AG04449 (cell line): Measurements from ENCODE around the gene ZNF789.

Source experiments
- CTCF ChIA-PET: fragments of 350-600 bp; formaldehyde crosslinking; extraction: SDS; loops from one replicate; lab custom pipeline; 2021; ENCODE audit warnings: antibody characterized with exemption; lab: Yijun Ruan, JAX
- POLR2A ChIA-PET: fragments of 400-600, 350-600 bp; formaldehyde crosslinking; extraction: SDS; loops from one replicate; lab custom pipeline; 2020; ENCODE audit warnings: antibody characterized with exemption, inconsistent platforms; lab: Yijun Ruan, JAX
- DNase-seq: peaks from one replicate; pipeline ENCODE4 v3.0.0-alpha.2; 2010; ENCODE audit warnings: low read depth, low spot score
- H3K4me3 ChIP-seq: 2 replicates; pipeline ENCODE4 v1.5.1; 2011; ENCODE audit warnings: low read depth, mild to moderate bottlenecking, control low read depth, low read length
- TF ChIP-seq, protein P1 (sequence below): IDR thresholded peaks from one replicate; pipeline ENCODE4 v1.5.1; 2011; ENCODE audit warnings: mild to moderate bottlenecking, moderate library complexity, low read length, control low read depth, inconsistent platforms; ENCODE audit not compliant: insufficient read depth; ENCODE audit errors: missing control alignments

The ZNF789 gene

DNA sequence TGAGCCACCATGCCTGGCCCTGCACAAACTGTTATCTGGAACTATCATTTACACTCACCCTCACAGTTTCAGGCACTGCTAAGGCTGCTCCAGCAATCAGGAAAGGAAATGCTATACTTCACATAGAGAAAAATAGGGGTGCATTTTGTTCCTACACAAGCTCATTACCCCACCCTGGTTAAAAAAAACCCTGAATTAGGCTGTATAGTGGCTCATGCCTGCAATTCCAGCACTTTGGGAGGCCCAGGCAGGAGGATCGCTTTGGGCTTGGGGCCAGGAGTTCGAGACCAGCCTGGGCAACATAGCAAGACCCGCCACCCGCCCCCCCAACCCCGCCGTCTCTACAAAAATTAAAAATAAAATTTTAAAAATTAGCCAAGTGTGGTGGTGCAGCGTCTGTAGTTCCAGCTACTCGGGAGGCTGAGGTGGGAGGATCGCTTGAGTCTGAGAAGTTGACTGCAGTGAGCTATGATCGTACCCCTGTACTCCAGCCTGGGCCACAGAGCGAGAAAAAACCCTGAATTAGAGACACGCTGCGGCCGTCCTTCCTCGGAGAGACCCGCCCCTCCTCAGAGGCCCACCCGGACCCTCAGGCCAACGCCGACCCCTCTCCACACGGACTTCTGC, 34.6 kb upstream of the ZNF789 start:
- POLR2A ChIA-PET: interaction anchor here (0.6 to 1.8 kb wide), 6 partner anchors 8 to 67 kb away, joined by 4 to 8 read pairs (median 4); partner anchors contain the start of genes BUD31, PDAP1 and ZKSCAN5
- peak overlapping the region; percentile 93 for H3K4me3 ChIP-seq

DNA sequence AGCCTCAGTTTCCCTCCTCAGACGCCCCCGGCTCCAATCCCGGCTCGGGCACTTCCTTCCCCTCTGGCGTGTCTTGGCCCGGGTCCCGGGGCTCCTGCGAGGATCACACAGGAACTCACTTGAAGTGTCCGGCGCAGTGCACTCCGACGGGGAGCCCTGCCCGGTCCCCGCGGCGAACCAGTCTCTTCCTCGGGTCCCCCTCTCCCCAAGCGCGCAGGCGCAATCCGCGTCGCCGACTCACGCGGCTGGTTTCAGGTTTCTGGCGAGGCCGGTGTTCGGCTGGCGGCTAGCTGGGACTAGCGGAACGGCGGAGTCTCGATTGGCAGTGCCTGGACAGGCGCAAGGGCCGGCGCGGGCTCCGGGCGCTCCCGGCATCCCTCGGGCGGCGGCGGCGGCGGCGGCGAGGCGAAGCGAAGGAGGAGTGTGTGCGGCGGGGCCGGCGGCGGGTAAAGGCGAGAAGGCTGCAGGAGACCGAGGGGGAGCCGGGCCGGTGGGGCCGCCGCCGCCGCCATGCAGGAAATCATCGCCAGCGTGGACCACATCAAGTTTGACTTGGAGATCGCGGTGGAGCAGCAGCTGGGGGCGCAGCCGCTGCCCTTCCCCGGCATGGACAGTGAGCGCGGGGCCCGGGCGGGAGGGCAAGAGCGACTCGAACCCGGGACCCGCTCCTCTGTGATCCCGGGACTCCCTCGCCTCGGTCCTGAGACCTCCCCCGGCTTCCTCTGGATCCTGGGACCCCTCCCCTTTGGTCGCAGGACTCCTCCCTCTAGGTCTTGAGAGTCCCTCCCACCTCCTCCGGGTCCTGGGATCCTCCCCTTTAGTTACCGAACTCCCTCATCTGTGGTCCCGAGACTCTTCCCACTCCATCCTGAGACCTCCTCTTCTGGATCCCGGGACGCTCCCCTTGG, 33.9 kb upstream of the ZNF789 start, which contains the start of the genes CPSF4 and PTCD1:
CPSF4 (plus strand) TSS at position 371 of the 908 bp plus-strand sequence; CDS start at position 511, 140 bp downstream.
PTCD1 (minus strand) TSS at position 226 of the 908 bp plus-strand sequence. CDS start 3,556 bp downstream, outside the sequence.
- ChIA-PET POLR2A (interaction anchor here (0.6 to 1.8 kb wide), 7 partner anchors 9 to 66 kb away, joined by 4 to 8 read pairs (median 4); partner anchors contain the start of genes BUD31, PDAP1, ZKSCAN5 and ZNF394), CTCF (interaction anchor here (1.1 kb wide), 1 partner anchor 21 kb away, joined by 3 read pairs; no protein-coding TSS in a partner anchor)
- H3K4me3 ChIP-seq: peak within 1 kb of the TSS; percentile 93
- TF ChIP-seq, protein P1, sequence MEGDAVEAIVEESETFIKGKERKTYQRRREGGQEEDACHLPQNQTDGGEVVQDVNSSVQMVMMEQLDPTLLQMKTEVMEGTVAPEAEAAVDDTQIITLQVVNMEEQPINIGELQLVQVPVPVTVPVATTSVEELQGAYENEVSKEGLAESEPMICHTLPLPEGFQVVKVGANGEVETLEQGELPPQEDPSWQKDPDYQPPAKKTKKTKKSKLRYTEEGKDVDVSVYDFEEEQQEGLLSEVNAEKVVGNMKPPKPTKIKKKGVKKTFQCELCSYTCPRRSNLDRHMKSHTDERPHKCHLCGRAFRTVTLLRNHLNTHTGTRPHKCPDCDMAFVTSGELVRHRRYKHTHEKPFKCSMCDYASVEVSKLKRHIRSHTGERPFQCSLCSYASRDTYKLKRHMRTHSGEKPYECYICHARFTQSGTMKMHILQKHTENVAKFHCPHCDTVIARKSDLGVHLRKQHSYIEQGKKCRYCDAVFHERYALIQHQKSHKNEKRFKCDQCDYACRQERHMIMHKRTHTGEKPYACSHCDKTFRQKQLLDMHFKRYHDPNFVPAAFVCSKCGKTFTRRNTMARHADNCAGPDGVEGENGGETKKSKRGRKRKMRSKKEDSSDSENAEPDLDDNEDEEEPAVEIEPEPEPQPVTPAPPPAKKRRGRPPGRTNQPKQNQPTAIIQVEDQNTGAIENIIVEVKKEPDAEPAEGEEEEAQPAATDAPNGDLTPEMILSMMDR: no peak
- DNase-seq: peak; percentile 61

More for the DNA sequence above, 34.6 kb upstream of the ZNF789 start:
- TF ChIP-seq, protein P1: no peak
- CTCF ChIA-PET: interaction anchor here (1.1 kb wide), 1 partner anchor 20 kb away, joined by 3 read pairs; no protein-coding TSS in a partner anchor
- DNase-seq: no peak

GRCh38 chr7:99440195-99440594, 32.5 kb upstream of the ZNF789 start:
- ChIA-PET CTCF (no interaction called here), POLR2A (no interaction called here)
- TF ChIP-seq, protein P1: no peak
- no peak for DNase-seq
- peak overlapping the region; percentile 93 for H3K4me3 ChIP-seq

- TF ChIP-seq, protein P1: no peak
- no peak overlapping the region for H3K4me3 ChIP-seq
- POLR2A ChIA-PET: no interaction called here
- CTCF ChIA-PET: interaction anchor here (0.7 kb wide), 1 partner anchor 13 kb away, joined by 3 read pairs; no protein-coding TSS in a partner anchor
- DNase-seq: no peak
Measured at GRCh38 chr7:99446096-99446495, 26.6 kb upstream of the ZNF789 start.

- TF ChIP-seq, protein P1: no peak
- CTCF ChIA-PET: interaction anchor here (0.8 kb wide), 1 partner anchor 9 kb away, joined by 3 read pairs; no protein-coding TSS in a partner anchor
- POLR2A ChIA-PET: no interaction called here
- H3K4me3 ChIP-seq: no peak overlapping the region
- DNase-seq: no peak
Measured at GRCh38 chr7:99447943-99448342, 24.7 kb upstream of the ZNF789 start.
